NB4 (cell line): ENCODE data around the gene GABPA.
A peak's percentile ranks its signal among the peaks of the same experiment; 100 is the strongest.

Experiments
- MYC ChIP-seq: IDR thresholded peaks from 2 replicates; pipeline ENCODE4 v1.6.1; 2011; ENCODE audit warnings: low read depth, low read length
- POLR2A ChIP-seq: IDR thresholded peaks from 2 replicates; pipeline ENCODE4 v1.6.1; 2011; ENCODE audit warnings: mild to moderate bottlenecking; ENCODE audit not compliant: insufficient read length; ENCODE audit errors: extremely low read depth
- TF ChIP-seq, protein P1 (sequence below): IDR thresholded peaks from one replicate; pipeline ENCODE4 v1.5.1; 2012; ENCODE audit warnings: low read depth, low read length
- TF ChIP-seq, protein P2 (sequence below): IDR thresholded peaks from 2 replicates; pipeline ENCODE4 v1.6.1; 2011; ENCODE audit warnings: low read depth, low read length

DNA sequence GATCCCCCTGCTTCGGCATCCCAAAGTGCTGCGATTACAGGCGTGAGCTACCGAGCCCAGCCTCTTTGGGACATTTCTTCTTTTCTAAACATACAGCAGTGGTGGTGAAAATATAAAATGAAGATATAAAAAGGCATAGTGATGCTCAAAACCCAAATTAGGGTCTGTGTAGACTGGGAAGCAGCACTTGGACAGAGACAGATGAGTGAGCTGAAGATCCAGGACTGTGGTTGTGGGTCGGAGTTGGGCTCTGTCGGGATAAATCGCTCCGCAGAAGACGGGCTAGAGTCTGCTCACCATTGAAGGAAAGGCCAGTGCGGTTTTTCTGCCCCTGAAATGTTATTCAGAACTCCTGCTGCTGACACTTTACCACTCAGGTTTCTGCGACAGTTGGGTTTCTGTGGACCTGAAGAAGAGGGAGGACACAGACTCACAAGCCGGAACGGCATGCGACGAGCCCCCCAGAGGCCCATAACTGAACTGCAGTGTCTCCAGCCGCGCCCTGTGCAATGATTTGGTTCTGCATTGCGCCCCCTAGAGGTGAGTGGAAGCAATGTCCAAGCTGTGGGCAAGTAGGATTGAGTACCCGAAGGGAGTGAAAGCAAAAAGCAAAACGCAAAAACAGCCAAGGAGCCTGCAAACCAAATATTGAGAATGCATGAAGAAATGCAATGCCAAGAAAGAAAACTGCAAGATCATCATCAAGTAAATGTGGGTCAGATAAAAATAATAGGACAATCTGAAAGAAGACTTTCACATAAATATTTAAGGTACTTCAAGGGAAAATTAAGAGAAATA, 66.6 kb downstream of the GABPA start:
- TF ChIP-seq POLR2A (no peak), MYC (peak; percentile 77)
- TF ChIP-seq, protein P1, sequence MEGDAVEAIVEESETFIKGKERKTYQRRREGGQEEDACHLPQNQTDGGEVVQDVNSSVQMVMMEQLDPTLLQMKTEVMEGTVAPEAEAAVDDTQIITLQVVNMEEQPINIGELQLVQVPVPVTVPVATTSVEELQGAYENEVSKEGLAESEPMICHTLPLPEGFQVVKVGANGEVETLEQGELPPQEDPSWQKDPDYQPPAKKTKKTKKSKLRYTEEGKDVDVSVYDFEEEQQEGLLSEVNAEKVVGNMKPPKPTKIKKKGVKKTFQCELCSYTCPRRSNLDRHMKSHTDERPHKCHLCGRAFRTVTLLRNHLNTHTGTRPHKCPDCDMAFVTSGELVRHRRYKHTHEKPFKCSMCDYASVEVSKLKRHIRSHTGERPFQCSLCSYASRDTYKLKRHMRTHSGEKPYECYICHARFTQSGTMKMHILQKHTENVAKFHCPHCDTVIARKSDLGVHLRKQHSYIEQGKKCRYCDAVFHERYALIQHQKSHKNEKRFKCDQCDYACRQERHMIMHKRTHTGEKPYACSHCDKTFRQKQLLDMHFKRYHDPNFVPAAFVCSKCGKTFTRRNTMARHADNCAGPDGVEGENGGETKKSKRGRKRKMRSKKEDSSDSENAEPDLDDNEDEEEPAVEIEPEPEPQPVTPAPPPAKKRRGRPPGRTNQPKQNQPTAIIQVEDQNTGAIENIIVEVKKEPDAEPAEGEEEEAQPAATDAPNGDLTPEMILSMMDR = peak; percentile 98
- TF ChIP-seq, protein P2, sequence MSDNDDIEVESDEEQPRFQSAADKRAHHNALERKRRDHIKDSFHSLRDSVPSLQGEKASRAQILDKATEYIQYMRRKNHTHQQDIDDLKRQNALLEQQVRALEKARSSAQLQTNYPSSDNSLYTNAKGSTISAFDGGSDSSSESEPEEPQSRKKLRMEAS = peak; percentile 72
